Neural progenitor cell (in vitro differentiated cells): ENCODE data around the gene RELN.

Experiments
- EZH2 ChIP-seq: fragments of 200-600 bp; sonication (generic); IDR thresholded peaks from 2 replicates; pipeline ENCODE4 v1.6.1; 2017; ENCODE audit warnings: antibody characterized with exemption, mild to moderate bottlenecking, moderate library complexity
- TF ChIP-seq, protein P1 (sequence below): fragments of 200-600 bp; sonication (generic); IDR thresholded peaks from 2 replicates; pipeline ENCODE4 v1.5.1; 2017; ENCODE audit warnings: antibody characterized with exemption, mild to moderate bottlenecking

DNA sequence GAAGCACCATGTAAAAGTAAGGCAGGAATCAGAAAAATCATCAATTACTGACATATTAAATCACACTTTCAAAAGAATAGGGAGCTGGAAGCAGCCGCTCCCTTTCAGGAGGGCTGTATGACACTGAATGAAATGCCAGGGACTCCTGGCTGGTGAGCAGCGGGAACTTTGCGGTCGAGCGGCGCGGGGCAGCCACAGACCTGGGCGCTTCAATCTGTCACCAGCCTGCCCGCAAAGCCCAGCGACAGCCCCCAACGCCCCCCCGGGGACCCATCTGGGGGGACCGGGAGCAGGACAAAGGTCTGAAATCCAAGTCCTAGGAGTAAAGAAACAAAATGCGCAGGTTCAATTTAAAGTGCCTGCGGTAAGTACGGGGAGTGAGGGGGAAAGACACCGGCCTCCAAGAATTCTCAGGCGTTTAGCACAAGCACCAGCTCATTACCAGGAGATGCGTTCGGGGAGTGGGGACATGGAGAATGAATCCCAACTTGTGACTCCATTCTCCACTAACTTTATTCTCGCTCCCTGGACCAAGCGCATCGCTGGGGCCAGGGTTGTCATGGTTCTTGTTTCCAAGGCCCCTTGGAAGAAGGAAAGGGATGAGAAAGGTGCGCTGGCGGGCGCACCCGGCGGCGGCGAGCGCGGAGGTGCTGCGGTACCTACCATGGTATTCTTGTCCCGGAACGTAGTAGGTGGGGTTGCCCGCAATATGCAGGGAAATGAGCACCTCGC, 824 bp downstream of the RELN start:
- TF ChIP-seq, protein P1, sequence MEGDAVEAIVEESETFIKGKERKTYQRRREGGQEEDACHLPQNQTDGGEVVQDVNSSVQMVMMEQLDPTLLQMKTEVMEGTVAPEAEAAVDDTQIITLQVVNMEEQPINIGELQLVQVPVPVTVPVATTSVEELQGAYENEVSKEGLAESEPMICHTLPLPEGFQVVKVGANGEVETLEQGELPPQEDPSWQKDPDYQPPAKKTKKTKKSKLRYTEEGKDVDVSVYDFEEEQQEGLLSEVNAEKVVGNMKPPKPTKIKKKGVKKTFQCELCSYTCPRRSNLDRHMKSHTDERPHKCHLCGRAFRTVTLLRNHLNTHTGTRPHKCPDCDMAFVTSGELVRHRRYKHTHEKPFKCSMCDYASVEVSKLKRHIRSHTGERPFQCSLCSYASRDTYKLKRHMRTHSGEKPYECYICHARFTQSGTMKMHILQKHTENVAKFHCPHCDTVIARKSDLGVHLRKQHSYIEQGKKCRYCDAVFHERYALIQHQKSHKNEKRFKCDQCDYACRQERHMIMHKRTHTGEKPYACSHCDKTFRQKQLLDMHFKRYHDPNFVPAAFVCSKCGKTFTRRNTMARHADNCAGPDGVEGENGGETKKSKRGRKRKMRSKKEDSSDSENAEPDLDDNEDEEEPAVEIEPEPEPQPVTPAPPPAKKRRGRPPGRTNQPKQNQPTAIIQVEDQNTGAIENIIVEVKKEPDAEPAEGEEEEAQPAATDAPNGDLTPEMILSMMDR: no peak
- peak; percentile 91 for TF ChIP-seq EZH2
